ENCODE results near the gene GPSM1. TPM values are rescaled to one million over a fixed set of nuclear protein-coding genes. Genes with fewer than 3 reads are reported as not detected.
"Not testable (repeated sequence)": the region's sequence is repeated elsewhere in the genome, so short reads cannot be mapped to it uniquely, and the experiment has no call there.

Gene GPSM1
- total RNA-seq, 1 donor = 2.6 TPM

DNA sequence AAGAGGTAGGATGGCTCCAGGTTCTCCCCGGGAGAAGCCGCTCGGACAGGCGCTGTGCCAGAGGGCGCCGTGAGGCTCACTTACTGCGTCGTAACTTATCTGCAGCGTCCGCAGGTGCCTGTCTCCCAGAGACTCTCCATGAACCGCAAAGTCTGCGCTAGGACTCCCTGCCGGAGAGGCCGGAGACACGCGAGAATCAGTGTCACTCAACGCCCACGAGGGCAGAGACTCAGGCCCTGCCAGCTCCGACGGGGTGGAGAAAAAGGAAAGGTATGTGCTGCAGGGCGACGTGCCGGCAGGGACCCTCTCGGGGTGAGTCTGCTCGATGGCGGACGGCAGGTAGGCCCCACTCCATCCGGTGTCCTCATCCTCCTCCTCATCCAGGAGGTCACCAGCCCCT lies 79.7 kb downstream of the GPSM1 start:
- H3K4me1 ChIP-seq (ENCODE audit: insufficient read depth, low read length) = peaks cover 50% of the 10 kb centered on the region
- H3K4me3 ChIP-seq (ENCODE audit: low read length); H3K9me3 ChIP-seq (ENCODE audit: low read depth, low read length); H3K27me3 ChIP-seq (ENCODE audit: insufficient read depth, low read length): not testable (repeated sequence)

DNA sequence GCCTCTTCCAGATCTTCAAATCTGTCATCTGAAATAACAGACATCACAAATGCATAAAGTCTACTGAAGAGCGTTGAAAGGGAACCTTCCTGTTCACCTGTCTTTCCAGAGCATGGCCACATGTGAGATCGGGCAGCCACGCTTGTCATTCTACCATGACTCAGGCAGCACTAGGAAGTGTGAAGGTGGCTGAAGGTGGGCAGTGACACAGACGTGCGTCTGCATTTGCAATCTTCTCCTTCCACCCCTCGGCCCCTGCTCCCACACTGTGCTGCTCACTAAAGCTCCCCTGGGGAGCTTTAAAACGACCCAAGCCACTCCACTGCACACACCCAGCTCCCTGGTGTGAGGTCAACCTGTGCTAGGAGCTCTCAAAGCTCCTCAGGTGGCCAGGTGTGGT lies 80.6 kb downstream of the GPSM1 start:
- H3K4me1 ChIP-seq (ENCODE audit: insufficient read depth, low read length) = peaks cover 50% of the 10 kb centered on the region

More for the DNA sequence above, 80.6 kb downstream of the GPSM1 start:
- no peaks in the 10 kb centered on the region for H3K9me3 ChIP-seq (ENCODE audit: low read depth, low read length)
- H3K4me3 ChIP-seq (ENCODE audit: low read length) = no peak overlapping the region
- H3K27me3 ChIP-seq (ENCODE audit: insufficient read depth, low read length) = no peaks in the 10 kb centered on the region

Other genes starting within 250 kb of the GPSM1 start
- 9.2 TPM for gene NACC2, start 232.2 kb upstream of the GPSM1 start, total RNA-seq
- 5.6 TPM for gene TMEM250, start 208.7 kb upstream of the GPSM1 start, total RNA-seq
- not detected for gene LHX3, start 122.4 kb upstream of the GPSM1 start, total RNA-seq
- 8.1 TPM for gene QSOX2, start 81.7 kb upstream of the GPSM1 start, total RNA-seq
- gene CCDC187, start 23.4 kb upstream of the GPSM1 start, total RNA-seq = 0.10 TPM
- gene DNLZ, start 36.2 kb downstream of the GPSM1 start, total RNA-seq = 9.0 TPM
- 8.5 TPM for gene CARD9, start 46.1 kb downstream of the GPSM1 start, total RNA-seq
- gene SNAPC4, start 72.6 kb downstream of the GPSM1 start, total RNA-seq = 3.5 TPM
- gene ENTR1, start 83.1 kb downstream of the GPSM1 start, total RNA-seq = 16.2 TPM
- gene PMPCA, start 83.1 kb downstream of the GPSM1 start, total RNA-seq = 36.6 TPM
- 5.5 TPM for gene INPP5E, start 112.3 kb downstream of the GPSM1 start, total RNA-seq
- 38.0 TPM for gene SEC16A, start 155.5 kb downstream of the GPSM1 start, total RNA-seq
- gene NOTCH1, start 218.5 kb downstream of the GPSM1 start, total RNA-seq = 28.1 TPM